B cell (primary cell): Measurements from ENCODE around the gene KLHL20.

Experiments used
- EZH2 ChIP-seq: IDR thresholded peaks from 2 replicates; pipeline ENCODE4 v1.6.1; 2012; ENCODE audit warnings: borderline replicate concordance, low read depth, mild to moderate bottlenecking, moderate library complexity, low read length; ENCODE audit not compliant: insufficient read depth, poor library complexity, severe bottlenecking
- TF ChIP-seq, protein P1 (sequence below): fragments of 200-600 bp; IDR thresholded peaks from one replicate; pipeline ENCODE4 v1.8.0; 2022; ENCODE audit warnings: antibody characterized with exemption, mild to moderate bottlenecking

DNA sequence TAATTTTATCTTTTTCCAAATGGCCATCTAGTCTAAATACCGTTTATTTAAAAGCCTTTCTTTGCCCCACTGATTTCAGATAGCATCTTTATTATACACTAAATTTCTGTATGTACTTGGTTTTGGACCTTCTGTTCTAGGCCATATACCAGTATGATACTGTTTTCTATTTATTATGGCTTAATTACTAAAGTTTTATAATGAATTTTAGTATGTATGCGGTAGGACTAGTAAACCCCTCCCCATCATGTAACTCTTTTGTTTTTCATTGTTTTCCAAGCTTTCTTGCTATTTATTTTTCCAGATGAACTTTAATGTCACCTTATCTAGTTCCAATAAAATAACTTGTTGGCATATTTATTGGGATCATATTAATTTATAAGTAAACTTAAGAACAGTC is 29.9 kb downstream of the KLHL20 start:
- TF ChIP-seq, protein P1, sequence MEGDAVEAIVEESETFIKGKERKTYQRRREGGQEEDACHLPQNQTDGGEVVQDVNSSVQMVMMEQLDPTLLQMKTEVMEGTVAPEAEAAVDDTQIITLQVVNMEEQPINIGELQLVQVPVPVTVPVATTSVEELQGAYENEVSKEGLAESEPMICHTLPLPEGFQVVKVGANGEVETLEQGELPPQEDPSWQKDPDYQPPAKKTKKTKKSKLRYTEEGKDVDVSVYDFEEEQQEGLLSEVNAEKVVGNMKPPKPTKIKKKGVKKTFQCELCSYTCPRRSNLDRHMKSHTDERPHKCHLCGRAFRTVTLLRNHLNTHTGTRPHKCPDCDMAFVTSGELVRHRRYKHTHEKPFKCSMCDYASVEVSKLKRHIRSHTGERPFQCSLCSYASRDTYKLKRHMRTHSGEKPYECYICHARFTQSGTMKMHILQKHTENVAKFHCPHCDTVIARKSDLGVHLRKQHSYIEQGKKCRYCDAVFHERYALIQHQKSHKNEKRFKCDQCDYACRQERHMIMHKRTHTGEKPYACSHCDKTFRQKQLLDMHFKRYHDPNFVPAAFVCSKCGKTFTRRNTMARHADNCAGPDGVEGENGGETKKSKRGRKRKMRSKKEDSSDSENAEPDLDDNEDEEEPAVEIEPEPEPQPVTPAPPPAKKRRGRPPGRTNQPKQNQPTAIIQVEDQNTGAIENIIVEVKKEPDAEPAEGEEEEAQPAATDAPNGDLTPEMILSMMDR: no peak
- TF ChIP-seq EZH2: no peak
